Thymus (tissue), 11 donors: ENCODE measurements around the gene STARD7. TPM values are rescaled to one million over a fixed set of nuclear protein-coding genes. Genes with fewer than 3 reads are reported as not detected.

ENCODE experiments used
- DNase-seq, 9 donors: peaks; one replicate each; pipeline ENCODE4 v3.0.0-alpha.2; 2013; ENCODE audit warnings: low spot score in 9 of 9, low read depth in 6 of 9, missing footprints in 1 of 9
- H3K27ac ChIP-seq, 2 donors: one replicate each; pipeline ENCODE4 v1.5.1; 2013; ENCODE audit warnings: control low read depth in 1 of 2, low read depth in 1 of 2, low read length in 1 of 2, mild to moderate bottlenecking in 1 of 2, moderate library complexity in 1 of 2
- H3K27me3 ChIP-seq, 2 donors: one replicate each; pipeline ENCODE4 v1.5.1; 2013; ENCODE audit warnings: low read length in 1 of 2; ENCODE audit not compliant: control insufficient read depth in 2 of 2, insufficient read depth in 1 of 2
- H3K36me3 ChIP-seq, 2 donors: one replicate each; pipeline ENCODE4 v1.5.1; 2013; ENCODE audit warnings: low read length in 1 of 2, mild to moderate bottlenecking in 1 of 2, moderate library complexity in 1 of 2; ENCODE audit not compliant: control insufficient read depth in 2 of 2, insufficient read depth in 2 of 2
- H3K4me1 ChIP-seq, 2 donors: one replicate each; pipeline ENCODE4 v1.5.1; 2013; ENCODE audit warnings: low read length in 2 of 2; ENCODE audit not compliant: control insufficient read depth in 2 of 2, insufficient read depth in 2 of 2
- H3K4me3 ChIP-seq, 2 donors: one replicate each; pipeline ENCODE4 v1.5.1; 2013; ENCODE audit warnings: low read length in 2 of 2, control low read depth in 1 of 2, mild to moderate bottlenecking in 1 of 2
- H3K9me3 ChIP-seq, 2 donors: one replicate each; pipeline ENCODE4 v1.5.1; 2013; ENCODE audit warnings: low read length in 1 of 2, mild to moderate bottlenecking in 1 of 2; ENCODE audit not compliant: control insufficient read depth in 2 of 2, insufficient read depth in 1 of 2
- WGBS: extraction: QIAGEN DNeasy Blood & Tissue Kit; methylation state at CpG from one replicate; pipeline ENCODE4 v1.1.7; 2013; 5-methylcytosine and 5-hydroxymethylcytosine counted together
- polyA plus RNA-seq: library from polyadenylated mRNA; stranded (reverse); fragments of 200-250 nt; gene quantifications from one replicate; pipeline ENCODE4 v1.2.3, GENCODE V29; 2013
- total RNA-seq: library from RNA; stranded (reverse); fragments of 120-200 nt; gene quantifications from one replicate; pipeline ENCODE4 v1.2.4, GENCODE V29; 2013
- donor health status: healthy.

The STARD7 gene
- total and polyA plus RNA-seq, 2 donors, result 69.5 to 94.5 TPM

DNA sequence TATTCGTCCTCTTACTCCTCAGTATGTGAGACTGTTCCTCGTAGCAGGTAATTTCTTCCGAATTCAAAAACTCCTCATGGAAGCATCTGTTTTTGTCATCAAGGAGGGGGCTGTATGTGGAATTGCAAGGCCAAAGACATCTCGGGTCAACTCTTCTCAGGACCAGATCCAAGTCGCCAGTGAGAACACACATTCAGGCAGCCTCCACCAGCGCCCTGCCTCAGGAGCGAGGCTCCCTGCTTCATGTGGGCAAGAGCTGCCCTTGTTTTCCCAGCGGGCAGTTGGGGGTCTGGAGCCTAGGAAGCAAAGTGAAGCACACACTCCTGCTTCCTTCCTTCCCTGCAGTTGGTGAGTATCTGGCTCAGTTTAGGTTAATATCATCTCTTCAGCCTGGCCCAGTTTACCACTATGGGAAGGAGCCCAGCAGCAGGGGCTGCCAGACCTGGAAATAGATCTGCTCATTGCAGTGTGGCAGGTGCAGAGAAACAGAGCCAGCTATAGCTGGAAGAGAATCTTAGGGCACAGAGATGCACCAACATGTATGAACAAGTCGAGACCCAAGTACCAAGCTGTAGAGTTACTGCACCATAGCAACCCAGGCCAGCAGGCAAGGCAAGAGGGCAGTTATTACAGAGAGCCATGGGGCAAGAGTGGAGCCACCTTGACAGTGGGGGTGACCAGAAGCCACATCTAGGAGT lies 31.9 kb upstream of the STARD7 start:
- Histone ChIP-seq H3K4me3 (no peak overlapping the region), H3K36me3 (peaks cover 0 to 4% of the 10 kb centered on the region in 2 donors), H3K27me3 (no peaks in the 10 kb centered on the region), H3K9me3 (no peaks in the 10 kb centered on the region), H3K27ac (no peak overlapping the region), H3K4me1 (peaks cover 10 to 18% of the 10 kb centered on the region in 2 donors)
- WGBS, result 92% methylated on average over 9 of the region's 9 CpGs
- DNase-seq, result no peak

DNA sequence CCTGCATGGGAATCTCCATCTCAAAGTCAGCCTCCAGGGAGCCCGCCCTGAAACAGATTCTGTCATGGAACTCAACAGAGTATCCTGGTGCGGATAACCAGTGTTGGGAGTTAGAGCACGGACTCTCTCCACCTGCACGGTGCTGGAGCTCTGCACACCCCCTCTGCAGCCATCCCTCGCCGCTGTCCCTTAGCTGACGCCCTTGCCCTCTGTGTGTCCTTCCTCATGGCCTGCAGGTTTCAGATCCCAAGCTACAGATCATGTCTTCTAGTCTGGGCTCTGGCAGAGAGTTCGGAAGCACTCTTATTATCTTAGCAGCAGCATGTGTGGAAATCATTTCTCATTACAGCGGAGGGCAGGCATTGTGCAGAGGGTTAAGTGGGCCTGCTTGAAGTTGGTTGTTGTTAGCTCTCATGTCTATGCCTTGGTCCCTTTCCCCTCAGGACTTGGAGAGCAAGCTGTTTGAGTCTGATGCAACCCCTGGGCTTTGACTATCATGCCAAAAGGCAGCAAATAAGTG lies 31.2 kb upstream of the STARD7 start:
- Histone ChIP-seq H3K9me3 (no peaks in the 10 kb centered on the region), H3K27me3 (no peaks in the 10 kb centered on the region), H3K36me3 (peaks cover 0 to 4% of the 10 kb centered on the region in 2 donors), H3K4me3 (no peak overlapping the region), H3K4me1 (peaks cover 10 to 18% of the 10 kb centered on the region in 2 donors), H3K27ac (no peak overlapping the region)
- DNase-seq, result no peak
- WGBS, result 98% methylated on average over 9 of the region's 9 CpGs

DNA sequence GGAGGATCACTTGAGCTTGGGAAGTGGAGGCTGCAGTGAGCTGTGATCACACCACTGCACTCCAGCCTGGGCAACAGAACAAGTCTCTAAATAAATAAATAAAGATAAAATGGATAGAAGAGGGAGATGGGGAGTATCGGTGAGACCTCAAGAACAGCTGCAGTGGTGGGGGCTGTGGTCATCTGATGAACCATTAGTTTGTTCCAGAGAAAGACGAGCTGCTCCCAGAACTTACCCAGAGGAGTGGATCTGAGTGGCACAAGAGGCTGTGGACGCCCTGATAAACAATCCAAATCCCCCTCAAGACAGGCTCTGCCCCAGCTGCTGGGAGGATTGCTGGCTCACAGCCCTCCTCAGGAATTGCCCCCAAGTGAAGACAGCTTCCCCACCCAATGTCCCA lies 30.5 kb upstream of the STARD7 start:
- WGBS, result 97% methylated on average over 3 of the region's 3 CpGs
- DNase-seq, result no peak
- peaks cover 0 to 4% of the 10 kb centered on the region in 2 donors for H3K36me3 ChIP-seq

DNA sequence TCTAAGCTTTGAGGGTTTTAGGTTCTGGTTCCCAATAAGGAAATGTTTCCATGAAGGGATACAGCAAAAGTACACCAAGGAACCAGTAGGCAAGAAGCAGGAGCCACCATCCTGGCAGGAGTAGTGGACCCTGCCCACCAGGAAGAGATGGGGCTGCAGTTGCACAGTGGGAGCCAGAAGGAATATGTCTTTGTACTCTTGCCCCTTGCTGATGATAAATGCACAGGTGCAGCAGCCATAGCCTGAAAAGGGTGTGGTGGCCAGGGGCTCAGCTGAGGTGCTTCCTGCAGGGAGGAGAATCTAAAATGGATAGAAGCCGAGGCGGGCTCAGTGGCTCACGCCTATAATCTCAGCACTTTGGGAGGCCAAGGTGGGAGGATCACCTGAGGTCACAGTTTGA lies 29.6 kb upstream of the STARD7 start:
- whole genome bisulfite sequencing, result 100% methylated on average over 3 of the region's 3 CpGs
- peaks cover 10 to 18% of the 10 kb centered on the region in 2 donors for H3K4me1 ChIP-seq
- no peaks in the 10 kb centered on the region for H3K27me3 ChIP-seq
- peaks cover 0 to 4% of the 10 kb centered on the region in 2 donors for H3K36me3 ChIP-seq
- no peaks in the 10 kb centered on the region for H3K9me3 ChIP-seq
- no peak overlapping the region for H3K4me3 ChIP-seq
- DNase-seq, result no peak
- no peak overlapping the region for H3K27ac ChIP-seq

More for the DNA sequence above, 30.5 kb upstream of the STARD7 start:
- peaks cover 10 to 18% of the 10 kb centered on the region in 2 donors for H3K4me1 ChIP-seq
- no peak overlapping the region for H3K27ac ChIP-seq
- no peaks in the 10 kb centered on the region for H3K27me3 ChIP-seq
- H3K9me3 ChIP-seq, result no peaks in the 10 kb centered on the region
- H3K4me3 ChIP-seq, result no peak overlapping the region

DNA sequence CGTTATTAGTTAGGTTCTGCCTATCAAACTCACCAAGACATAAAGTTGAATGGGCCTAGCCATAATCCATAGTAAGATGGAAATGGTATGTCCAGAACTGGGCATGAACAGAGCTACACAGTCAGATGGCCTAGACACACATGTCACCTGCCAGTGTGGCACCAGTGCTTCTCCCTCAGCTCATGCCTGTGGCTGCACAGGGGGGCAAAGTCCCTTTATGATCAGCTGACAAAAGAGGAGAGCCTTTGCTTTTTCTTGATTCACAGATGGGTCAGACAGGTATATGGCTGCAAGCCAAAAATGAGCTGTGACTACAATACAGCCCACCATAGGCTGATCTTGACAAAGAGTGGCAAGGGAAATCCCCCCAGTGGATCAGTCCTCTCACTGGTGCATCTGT lies 28.3 kb upstream of the STARD7 start:
- Histone ChIP-seq H3K27me3 (no peaks in the 10 kb centered on the region), H3K4me3 (no peak overlapping the region), H3K4me1 (peaks cover 4 to 8% of the 10 kb centered on the region in 2 donors), H3K36me3 (peaks cover 0 to 4% of the 10 kb centered on the region in 2 donors), H3K27ac (no peak overlapping the region), H3K9me3 (no peaks in the 10 kb centered on the region)
- DNase-seq, result no peak
- 97% methylated on average over 1 of the region's 1 CpG for WGBS

DNA sequence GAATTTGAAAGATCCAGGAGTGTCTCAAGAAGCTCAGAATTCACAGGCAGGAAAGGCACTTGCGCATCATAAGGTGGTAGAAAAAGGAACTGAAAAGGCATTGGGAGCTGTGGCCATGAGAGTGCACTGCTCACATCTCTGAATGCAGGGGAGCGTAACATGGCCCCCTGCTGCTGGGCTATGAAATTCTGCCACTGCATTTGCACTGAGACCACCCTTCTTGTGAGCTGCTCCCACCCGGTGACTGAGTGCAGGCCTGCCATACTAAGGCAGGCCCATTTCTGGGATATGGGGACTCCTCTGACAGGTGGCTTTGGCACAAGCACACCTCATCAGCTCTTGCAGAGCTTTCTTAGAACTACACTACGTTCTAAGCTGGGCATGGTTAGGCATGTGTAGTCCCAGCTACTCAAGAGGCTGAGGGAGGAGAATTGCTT lies 25.3 kb upstream of the STARD7 start:
- Histone ChIP-seq H3K4me1 (no peaks in the 10 kb centered on the region), H3K36me3 (peaks cover 0 to 4% of the 10 kb centered on the region in 2 donors), H3K27ac (no peak overlapping the region), H3K9me3 (no peaks in the 10 kb centered on the region), H3K27me3 (no peaks in the 10 kb centered on the region), H3K4me3 (no peak overlapping the region)
- DNase-seq, result no peak
- 94% methylated on average over 4 of the region's 4 CpGs for WGBS

DNA sequence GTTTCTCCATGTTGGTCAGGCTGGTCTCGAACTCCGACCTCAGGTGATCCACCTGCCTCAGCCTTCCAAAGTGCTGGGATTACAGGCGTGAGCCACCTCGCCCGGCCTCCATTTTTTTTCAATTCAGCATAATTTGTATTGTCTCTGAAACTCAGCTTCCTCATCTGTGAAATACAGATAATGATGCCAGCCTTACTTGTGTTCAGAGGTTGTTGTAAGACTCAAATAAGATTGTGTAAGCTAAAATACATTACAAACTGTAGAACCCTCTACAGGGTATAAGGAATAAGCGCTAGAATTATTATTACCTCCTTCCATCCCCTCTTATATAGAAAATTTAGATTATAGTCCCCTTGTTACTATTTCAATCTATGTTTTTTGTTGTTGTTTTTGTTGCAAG lies 24.8 kb upstream of the STARD7 start:
- H3K27me3 ChIP-seq, result no peaks in the 10 kb centered on the region
- peaks cover 0 to 4% of the 10 kb centered on the region in 2 donors for H3K36me3 ChIP-seq
- H3K27ac ChIP-seq, result no peak overlapping the region
- DNase-seq, result no peak
- H3K4me3 ChIP-seq, result no peak overlapping the region
- H3K9me3 ChIP-seq, result no peaks in the 10 kb centered on the region
- no peaks in the 10 kb centered on the region for H3K4me1 ChIP-seq
- 98% methylated on average over 6 of the region's 6 CpGs for WGBS

DNA sequence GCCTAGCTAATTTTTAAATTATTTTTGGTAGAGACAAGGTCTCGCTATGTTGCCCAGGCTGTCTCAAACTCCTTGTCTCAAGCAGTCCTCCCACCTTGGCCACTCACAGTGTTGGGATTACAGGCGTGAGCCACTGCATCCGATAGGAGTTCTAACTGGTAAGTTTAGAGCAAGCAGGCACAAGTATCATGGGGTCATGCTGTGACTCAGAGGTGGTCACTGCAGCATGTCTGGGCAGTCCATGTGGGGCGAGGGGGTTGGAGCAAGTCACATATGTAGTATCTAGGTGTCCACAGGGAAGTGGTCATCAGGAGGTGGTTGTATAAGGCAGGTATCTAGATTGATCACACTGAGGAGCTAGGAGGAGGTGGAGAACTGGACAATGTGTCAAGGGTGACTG lies 22.7 kb upstream of the STARD7 start:
- H3K27me3 ChIP-seq, result no peaks in the 10 kb centered on the region
- H3K9me3 ChIP-seq, result no peaks in the 10 kb centered on the region
- no peak for DNase-seq
- no peak overlapping the region for H3K4me3 ChIP-seq
- WGBS, result 97% methylated on average over 4 of the region's 4 CpGs
- no peaks in the 10 kb centered on the region for H3K36me3 ChIP-seq
- H3K4me1 ChIP-seq, result no peaks in the 10 kb centered on the region
- H3K27ac ChIP-seq, result no peak overlapping the region

DNA sequence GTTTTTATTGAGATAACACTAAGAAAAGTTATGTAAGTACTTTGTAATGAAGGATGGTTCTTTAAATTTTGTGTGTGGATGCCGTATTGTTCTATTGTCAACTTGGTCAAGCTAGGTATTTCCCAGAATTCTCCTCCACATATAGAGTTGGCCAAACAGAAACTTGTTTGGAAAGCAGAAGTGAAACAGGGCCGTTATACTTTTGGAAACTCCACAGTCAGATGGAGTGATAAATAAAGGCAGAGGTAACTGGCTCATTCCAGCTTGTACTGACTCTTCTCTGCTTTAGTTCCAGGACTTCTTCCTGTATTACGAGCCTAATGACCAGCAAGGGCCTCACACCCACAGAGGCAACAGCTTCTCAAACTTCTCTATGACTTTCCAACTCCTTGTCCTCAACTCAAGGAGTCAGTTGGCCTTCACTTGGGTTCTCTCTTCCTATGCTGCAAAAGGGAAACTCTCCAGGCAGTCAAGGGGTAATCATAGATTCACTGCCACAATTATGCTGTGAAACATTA lies 16.4 kb upstream of the STARD7 start:
- WGBS, result 39% methylated on average over 3 of the region's 3 CpGs
- H3K27me3 ChIP-seq, result no peaks in the 10 kb centered on the region
- no peaks in the 10 kb centered on the region for H3K9me3 ChIP-seq
- peak overlapping the region in 1 of 2 donors; percentile 55 for H3K27ac ChIP-seq
- no peak overlapping the region for H3K4me3 ChIP-seq
- DNase-seq, result peak in 1 of 9 donors; percentile 31
- no peaks in the 10 kb centered on the region for H3K36me3 ChIP-seq
- H3K4me1 ChIP-seq, result no peaks in the 10 kb centered on the region
